HPDE6-E6E7 (cell line): ENCODE measurements around the gene PBX3.
A peak's percentile ranks its signal among the peaks of the same experiment; 100 is the strongest.

Experiments used
- DNase-seq: peaks from one replicate; pipeline ENCODE4 v3.0.0; 2011; ENCODE audit warnings: missing footprints; ENCODE audit errors: extremely low spot score

Gene PBX3

GRCh38 chr9:125867751-125868415 is 120.7 kb downstream of the PBX3 start:
- DNase-seq, result no peak

GRCh38 chr9:125878164-125878631 is 131.0 kb downstream of the PBX3 start:
- no peak for DNase-seq

- no peak for DNase-seq
Measured at GRCh38 chr9:125881042-125881441, 133.9 kb downstream of the PBX3 start.

- no peak for DNase-seq
Measured at GRCh38 chr9:125883565-125884217, 136.5 kb downstream of the PBX3 start.

- DNase-seq, result no peak
Measured at GRCh38 chr9:125884218-125884595, 137.0 kb downstream of the PBX3 start.

- no peak for DNase-seq
Measured at GRCh38 chr9:125885405-125886034, 138.3 kb downstream of the PBX3 start.

GRCh38 chr9:125886365-125886764 is 139.2 kb downstream of the PBX3 start:
- DNase-seq, result no peak

GRCh38 chr9:125887172-125887571 is 140.0 kb downstream of the PBX3 start:
- DNase-seq, result no peak

- DNase-seq, result no peak
Measured at GRCh38 chr9:125888211-125888610, 141.0 kb downstream of the PBX3 start.

- no peak for DNase-seq
Measured at GRCh38 chr9:125889112-125889475, 141.9 kb downstream of the PBX3 start.

- peak; percentile 35 for DNase-seq
Measured at GRCh38 chr9:125889476-125890419, 142.6 kb downstream of the PBX3 start.

GRCh38 chr9:125890826-125891225 is 143.7 kb downstream of the PBX3 start:
- no peak for DNase-seq

GRCh38 chr9:125893277-125893676 is 146.1 kb downstream of the PBX3 start:
- no peak for DNase-seq

- no peak for DNase-seq
Measured at GRCh38 chr9:125894566-125894965, 147.4 kb downstream of the PBX3 start.

- DNase-seq, result no peak
Measured at GRCh38 chr9:125896404-125896803, 149.2 kb downstream of the PBX3 start.

GRCh38 chr9:125896964-125897363 is 149.8 kb downstream of the PBX3 start:
- DNase-seq, result no peak

- DNase-seq, result no peak
Measured at GRCh38 chr9:125897481-125897880, 150.3 kb downstream of the PBX3 start.

- DNase-seq, result no peak
Measured at GRCh38 chr9:125902214-125902613, 155.0 kb downstream of the PBX3 start.

- DNase-seq, result no peak
Measured at GRCh38 chr9:125902831-125903512, 155.8 kb downstream of the PBX3 start.

GRCh38 chr9:125904155-125904851 is 157.1 kb downstream of the PBX3 start:
- DNase-seq, result no peak

- no peak for DNase-seq
Measured at GRCh38 chr9:125906144-125906543, 159.0 kb downstream of the PBX3 start.
